Endodermal cell (in vitro differentiated cells): ENCODE results near the gene GARNL3. TPM values are rescaled to one million over a fixed set of nuclear protein-coding genes. Genes with fewer than 3 reads are reported as not detected.

Experiments
- DNase-seq: peaks from one replicate; pipeline ENCODE4 v3.0.0-alpha.2; 2017
- H3K27ac ChIP-seq: 2 replicates; pipeline ENCODE4 v1.5.1; 2013; ENCODE audit warnings: mild to moderate bottlenecking, low read depth, low read length, moderate library complexity
- H3K27me3 ChIP-seq: 2 replicates; pipeline ENCODE4 v1.6.1; 2013; ENCODE audit warnings: mild to moderate bottlenecking, low read length, moderate library complexity; ENCODE audit not compliant: insufficient read depth, control insufficient read depth, poor library complexity, severe bottlenecking
- H3K36me3 ChIP-seq: 2 replicates; pipeline ENCODE4 v1.7.0; 2013; ENCODE audit warnings: mild to moderate bottlenecking, low read length, moderate library complexity; ENCODE audit not compliant: control insufficient read depth, insufficient read depth
- H3K4me1 ChIP-seq: one replicate; pipeline ENCODE4 v1.7.0; 2013; ENCODE audit warnings: low read length; ENCODE audit not compliant: control insufficient read depth, insufficient read depth
- H3K4me3 ChIP-seq: 2 replicates; pipeline ENCODE4 v1.5.1; 2013; ENCODE audit warnings: mild to moderate bottlenecking, low read length, moderate library complexity
- H3K9ac ChIP-seq: 2 replicates; pipeline ENCODE4 v1.6.1; 2013; ENCODE audit warnings: mild to moderate bottlenecking, low read length, moderate library complexity; ENCODE audit not compliant: poor library complexity, severe bottlenecking; ENCODE audit errors: extremely low read depth
- H3K9me3 ChIP-seq: 2 replicates; pipeline ENCODE4 v1.6.1; 2013; ENCODE audit warnings: mild to moderate bottlenecking, low read length, moderate library complexity; ENCODE audit not compliant: control insufficient read depth
- H3K27ac Mint-ChIP-seq: 2 replicates; pipeline ENCODE4 v1.8.0; 2020; ENCODE audit warnings: mixed read lengths
- H3K27me3 Mint-ChIP-seq: 2 replicates; pipeline ENCODE4 v1.8.0; 2021; ENCODE audit warnings: mild to moderate bottlenecking, mixed read lengths; ENCODE audit not compliant: insufficient read depth
- H3K36me3 Mint-ChIP-seq: 2 replicates; pipeline ENCODE4 v1.8.0; 2020; ENCODE audit warnings: low read depth, mixed read lengths
- H3K4me1 Mint-ChIP-seq: 2 replicates; pipeline ENCODE4 v1.8.0; 2020; ENCODE audit warnings: mixed read lengths
- H3K4me3 Mint-ChIP-seq: 2 replicates; pipeline ENCODE4 v1.8.0; 2020; ENCODE audit warnings: mild to moderate bottlenecking, moderate library complexity, mixed read lengths
- H3K9me3 Mint-ChIP-seq: 2 replicates; pipeline ENCODE4 v1.8.0; 2020; ENCODE audit warnings: mild to moderate bottlenecking, mixed read lengths
- WGBS, 2 experiments: methylation state at CpG; one replicate each; pipeline versions ENCODE4 v1.1.5 to v1.1.7; 2013; ENCODE audit warnings: missing lambda C conversion rate in 2 of 2, mixed read lengths in 1 of 2; ENCODE audit not compliant: insufficient coverage in 1 of 2, insufficient read length in 1 of 2; 5-methylcytosine and 5-hydroxymethylcytosine counted together
- total RNA-seq, 2 donors: library from RNA; stranded (reverse); fragmentation: NEBNext Ultra II Directional in 1 of 2; extraction: Animal tissue kit (Norgen Biotek cat#: 25700) in 1 of 2; gene quantifications; 2 replicates in 1 of 2; 3 replicates in 1 of 2; pipeline ENCODE4 v1.2.1, GENCODE V29; 2021
- TF ChIP-seq, protein P1 (sequence below): fragments of 200-600 bp; sonication (generic); conservative IDR thresholded peaks from 2 replicates; pipeline ENCODE4 v1.5.0; 2021; ENCODE audit warnings: antibody characterized with exemption, mild to moderate bottlenecking

Gene GARNL3
- total RNA-seq, 2 donors from 2014 or later = 7.2 to 12.8 TPM

DNA sequence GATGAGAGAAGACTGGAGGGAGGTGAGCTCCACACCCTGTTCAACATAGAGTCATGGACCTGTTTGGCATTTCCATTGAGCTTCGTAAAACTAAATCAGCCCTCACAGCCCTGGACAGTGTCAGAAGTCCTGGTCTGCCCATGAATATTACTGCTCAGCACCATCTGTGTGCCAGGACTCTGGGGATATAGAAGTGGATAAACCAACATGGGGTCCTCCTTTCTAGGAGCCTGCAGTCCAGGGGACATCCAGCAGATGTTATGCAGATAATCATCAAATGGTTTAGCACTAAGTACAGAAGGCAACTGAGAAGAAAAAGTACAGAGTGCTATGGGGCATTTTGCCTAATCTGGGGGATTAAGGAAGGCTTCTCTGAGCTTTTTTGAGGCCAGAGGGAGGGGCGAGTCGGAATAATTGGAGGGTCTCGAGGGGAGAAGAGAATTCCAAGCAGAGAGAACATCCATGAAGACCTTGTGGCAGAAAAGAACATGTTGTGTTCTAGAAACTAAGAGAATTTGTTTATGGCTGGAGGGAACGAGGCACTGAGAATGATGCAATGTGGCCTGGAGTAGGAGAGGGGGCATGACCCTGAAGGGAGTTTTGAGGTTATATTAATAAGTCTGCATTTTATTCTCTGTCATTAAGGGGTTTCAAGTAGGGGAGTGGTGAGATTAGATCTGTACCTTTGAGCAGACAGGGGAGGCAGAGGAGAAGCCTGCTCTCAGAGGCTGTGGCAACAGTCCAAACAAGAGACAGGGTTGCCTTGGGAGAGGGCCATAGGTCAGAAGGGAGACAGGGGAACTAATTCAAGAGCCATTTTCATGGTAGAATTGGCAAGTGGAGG, 68.9 kb downstream of the GARNL3 start:
- H3K27ac Mint-ChIP-seq = no peak overlapping the region
- H3K4me1 Mint-ChIP-seq = no peaks in the 10 kb centered on the region
- no peaks in the 10 kb centered on the region for H3K27me3 ChIP-seq
- H3K27ac ChIP-seq = no peak overlapping the region
- H3K36me3 ChIP-seq = no peaks in the 10 kb centered on the region
- no peak overlapping the region for H3K4me3 Mint-ChIP-seq
- no peak for DNase-seq
- H3K36me3 Mint-ChIP-seq = no peaks in the 10 kb centered on the region
- no peak overlapping the region for H3K9ac ChIP-seq
- H3K4me3 ChIP-seq = no peak overlapping the region
- H3K4me1 ChIP-seq = no peaks in the 10 kb centered on the region
- H3K9me3 ChIP-seq = no peaks in the 10 kb centered on the region
- WGBS, 2 experiments = 92 to 96% methylated on average over 5 of the region's 5 CpGs
- no peaks in the 10 kb centered on the region for H3K9me3 Mint-ChIP-seq
- H3K27me3 Mint-ChIP-seq = no peaks in the 10 kb centered on the region
- TF ChIP-seq, protein P1, sequence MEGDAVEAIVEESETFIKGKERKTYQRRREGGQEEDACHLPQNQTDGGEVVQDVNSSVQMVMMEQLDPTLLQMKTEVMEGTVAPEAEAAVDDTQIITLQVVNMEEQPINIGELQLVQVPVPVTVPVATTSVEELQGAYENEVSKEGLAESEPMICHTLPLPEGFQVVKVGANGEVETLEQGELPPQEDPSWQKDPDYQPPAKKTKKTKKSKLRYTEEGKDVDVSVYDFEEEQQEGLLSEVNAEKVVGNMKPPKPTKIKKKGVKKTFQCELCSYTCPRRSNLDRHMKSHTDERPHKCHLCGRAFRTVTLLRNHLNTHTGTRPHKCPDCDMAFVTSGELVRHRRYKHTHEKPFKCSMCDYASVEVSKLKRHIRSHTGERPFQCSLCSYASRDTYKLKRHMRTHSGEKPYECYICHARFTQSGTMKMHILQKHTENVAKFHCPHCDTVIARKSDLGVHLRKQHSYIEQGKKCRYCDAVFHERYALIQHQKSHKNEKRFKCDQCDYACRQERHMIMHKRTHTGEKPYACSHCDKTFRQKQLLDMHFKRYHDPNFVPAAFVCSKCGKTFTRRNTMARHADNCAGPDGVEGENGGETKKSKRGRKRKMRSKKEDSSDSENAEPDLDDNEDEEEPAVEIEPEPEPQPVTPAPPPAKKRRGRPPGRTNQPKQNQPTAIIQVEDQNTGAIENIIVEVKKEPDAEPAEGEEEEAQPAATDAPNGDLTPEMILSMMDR = no peak

DNA sequence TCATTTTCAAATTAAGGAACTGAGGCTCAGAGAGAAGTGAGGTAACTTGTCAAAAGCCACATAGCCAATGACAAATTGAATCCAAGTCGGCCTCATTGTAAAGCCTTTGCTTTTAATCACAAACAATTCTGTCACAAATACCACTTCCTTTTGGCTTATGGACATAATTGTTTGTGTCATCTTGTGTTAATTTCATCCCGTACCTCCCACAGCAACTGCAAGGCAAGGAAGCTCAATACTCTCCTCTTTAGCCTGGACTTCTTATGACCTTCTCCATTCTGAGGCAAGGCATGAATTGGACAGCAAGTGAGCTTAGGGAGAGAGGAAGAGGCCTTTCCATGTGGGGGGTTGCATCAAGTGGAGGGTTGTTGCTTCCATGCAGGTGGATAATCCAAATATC, 70.2 kb downstream of the GARNL3 start:
- WGBS, 2 experiments = 94 to 100% methylated on average over 1 to 2 of the region's 2 CpGs
- Histone ChIP-seq H3K4me3 (no peak overlapping the region), H3K9me3 (no peaks in the 10 kb centered on the region), H3K4me1 (no peaks in the 10 kb centered on the region), H3K9ac (no peak overlapping the region), H3K36me3 (no peaks in the 10 kb centered on the region), H3K27ac (no peak overlapping the region), H3K27me3 (no peaks in the 10 kb centered on the region)
- Mint-ChIP-seq H3K4me1 (no peaks in the 10 kb centered on the region), H3K36me3 (peaks cover 5% of the 10 kb centered on the region), H3K27ac (no peak overlapping the region), H3K27me3 (no peaks in the 10 kb centered on the region), H3K4me3 (no peak overlapping the region), H3K9me3 (no peaks in the 10 kb centered on the region)
- no peak for DNase-seq
- TF ChIP-seq, protein P1 = no peak

DNA sequence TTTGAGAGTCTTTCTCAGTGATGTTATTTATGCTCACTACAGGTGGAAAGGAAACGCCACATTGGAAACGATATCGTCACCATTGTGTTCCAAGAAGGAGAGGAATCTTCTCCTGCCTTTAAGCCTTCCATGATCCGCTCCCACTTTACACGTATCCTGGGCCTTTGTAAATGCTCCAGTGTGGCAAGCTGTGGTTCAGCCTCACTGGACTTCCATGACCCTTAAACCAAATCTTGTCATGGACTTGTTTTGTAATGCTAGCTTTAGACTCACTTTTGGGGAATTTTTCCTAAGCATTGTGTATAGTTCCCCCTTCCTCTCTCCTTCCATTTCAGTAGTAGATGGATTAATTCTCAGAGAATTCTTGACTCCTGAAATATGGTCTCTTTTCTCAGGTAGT, 71.5 kb downstream of the GARNL3 start:
- H3K36me3 ChIP-seq = no peaks in the 10 kb centered on the region
- no peak overlapping the region for H3K27ac ChIP-seq
- Mint-ChIP-seq H3K9me3 (no peaks in the 10 kb centered on the region), H3K4me3 (no peak overlapping the region), H3K36me3 (peaks cover 8% of the 10 kb centered on the region), H3K27ac (no peak overlapping the region), H3K27me3 (no peaks in the 10 kb centered on the region), H3K4me1 (no peaks in the 10 kb centered on the region)
- H3K4me3 ChIP-seq = no peak overlapping the region
- no peaks in the 10 kb centered on the region for H3K4me1 ChIP-seq
- H3K27me3 ChIP-seq = no peaks in the 10 kb centered on the region
- TF ChIP-seq, protein P1 = no peak
- no peak for DNase-seq
- no peaks in the 10 kb centered on the region for H3K9me3 ChIP-seq
- 90 to 97% methylated on average over 5 of the region's 5 CpGs for WGBS, 2 experiments
- H3K9ac ChIP-seq = no peak overlapping the region
